ENCODE results near the gene DPYSL4. TPM values are rescaled to one million over a fixed set of nuclear protein-coding genes. Genes with fewer than 3 reads are reported as not detected.

The DPYSL4 gene
- total RNA-seq, 2 donors from 2014 or later, result 0.28 TPM; not detected in 1

DNA sequence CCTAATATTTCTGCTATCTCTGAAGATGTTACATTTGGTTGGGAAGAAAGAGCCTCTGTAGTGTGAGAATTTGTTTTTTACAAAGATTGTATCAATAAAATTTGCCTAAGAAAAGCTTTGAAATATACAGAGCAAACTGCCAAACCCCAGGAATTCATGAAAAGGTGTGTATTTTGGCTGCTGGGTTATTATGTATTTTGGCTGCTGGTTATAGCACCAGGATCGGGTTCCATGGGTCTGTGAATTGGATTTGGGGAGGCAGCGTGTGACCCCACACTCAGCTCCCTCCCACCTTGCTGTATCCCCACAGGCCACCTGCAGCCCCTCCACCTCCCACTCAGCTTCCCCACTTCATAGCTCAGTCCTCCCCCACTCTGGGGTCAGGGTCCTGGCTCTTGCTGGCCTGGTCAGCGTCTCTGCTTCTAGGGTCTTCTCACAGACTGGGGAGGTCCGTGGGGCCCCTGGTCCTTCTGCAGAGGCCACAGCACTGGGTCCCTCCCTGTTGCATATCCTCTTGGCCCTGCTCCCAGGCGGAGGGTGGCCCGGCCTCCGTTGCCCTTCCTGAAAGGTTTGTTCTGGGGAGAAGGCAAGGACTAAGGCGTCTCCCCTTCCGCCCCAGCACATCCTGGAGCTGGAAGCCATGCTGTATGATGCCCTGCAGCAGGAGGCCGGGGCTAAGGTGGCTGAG is 24.0 kb upstream of the DPYSL4 start:
- H3K27me3 ChIP-seq (replicated peaks; ENCODE audit: insufficient read depth), result no peaks in the 10 kb centered on the region
- no peaks in the 10 kb centered on the region for H3K36me3 ChIP-seq
- no peak for ATAC-seq (ENCODE audit: insufficient number of reproducible peaks, low FRiP score, low read depth)
- peaks cover 0 to 15% of the 10 kb centered on the region in 2 donors for H3K4me1 ChIP-seq (ENCODE audit: control insufficient read depth in 1 of 2, low read depth in 2 of 2)
- H3K27ac ChIP-seq, result no peak overlapping the region
- H3K4me3 ChIP-seq, result no peak overlapping the region
- no peaks in the 10 kb centered on the region for H3K9me3 ChIP-seq
- TF ChIP-seq, protein P1, sequence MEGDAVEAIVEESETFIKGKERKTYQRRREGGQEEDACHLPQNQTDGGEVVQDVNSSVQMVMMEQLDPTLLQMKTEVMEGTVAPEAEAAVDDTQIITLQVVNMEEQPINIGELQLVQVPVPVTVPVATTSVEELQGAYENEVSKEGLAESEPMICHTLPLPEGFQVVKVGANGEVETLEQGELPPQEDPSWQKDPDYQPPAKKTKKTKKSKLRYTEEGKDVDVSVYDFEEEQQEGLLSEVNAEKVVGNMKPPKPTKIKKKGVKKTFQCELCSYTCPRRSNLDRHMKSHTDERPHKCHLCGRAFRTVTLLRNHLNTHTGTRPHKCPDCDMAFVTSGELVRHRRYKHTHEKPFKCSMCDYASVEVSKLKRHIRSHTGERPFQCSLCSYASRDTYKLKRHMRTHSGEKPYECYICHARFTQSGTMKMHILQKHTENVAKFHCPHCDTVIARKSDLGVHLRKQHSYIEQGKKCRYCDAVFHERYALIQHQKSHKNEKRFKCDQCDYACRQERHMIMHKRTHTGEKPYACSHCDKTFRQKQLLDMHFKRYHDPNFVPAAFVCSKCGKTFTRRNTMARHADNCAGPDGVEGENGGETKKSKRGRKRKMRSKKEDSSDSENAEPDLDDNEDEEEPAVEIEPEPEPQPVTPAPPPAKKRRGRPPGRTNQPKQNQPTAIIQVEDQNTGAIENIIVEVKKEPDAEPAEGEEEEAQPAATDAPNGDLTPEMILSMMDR (IDR thresholded peaks at IDR 0.05), result no peak
- DNase-seq (ENCODE audit: low spot score), result no peak

DNA sequence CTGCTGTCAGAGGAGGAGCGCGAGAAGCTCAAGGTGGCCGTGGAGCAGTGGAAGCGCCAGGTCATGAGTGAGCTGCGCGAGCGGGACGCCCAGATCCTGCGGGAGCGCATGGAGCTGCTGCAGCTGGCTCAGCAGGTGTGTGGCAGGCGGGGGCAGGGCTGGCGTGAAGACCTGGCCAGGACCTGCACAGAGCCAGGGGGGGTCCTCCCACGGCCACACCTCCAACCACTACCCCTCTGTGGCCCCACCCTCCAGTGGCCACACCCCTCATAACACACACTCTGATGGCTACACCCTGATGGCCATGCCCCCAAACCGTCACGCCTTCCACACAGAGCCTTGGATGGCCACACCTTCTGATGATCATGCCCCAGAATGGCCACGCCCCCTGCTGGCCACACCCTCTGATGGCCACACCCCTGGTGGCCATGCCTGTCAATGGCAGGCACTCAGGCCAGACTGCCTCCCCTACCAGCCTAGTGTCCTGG is 23.4 kb upstream of the DPYSL4 start:
- Histone ChIP-seq H3K36me3 (no peaks in the 10 kb centered on the region), H3K27ac (no peak overlapping the region), H3K4me3 (no peak overlapping the region), H3K9me3 (no peaks in the 10 kb centered on the region), H3K4me1 (ENCODE audit: control insufficient read depth in 1 of 2, low read depth in 2 of 2) (peaks cover 0 to 15% of the 10 kb centered on the region in 2 donors), H3K27me3 (replicated peaks; ENCODE audit: insufficient read depth) (no peaks in the 10 kb centered on the region)
- TF ChIP-seq, protein P1 (IDR thresholded peaks at IDR 0.05), result no peak
- no peak for ATAC-seq (ENCODE audit: insufficient number of reproducible peaks, low FRiP score, low read depth)
- DNase-seq (ENCODE audit: low spot score), result no peak

DNA sequence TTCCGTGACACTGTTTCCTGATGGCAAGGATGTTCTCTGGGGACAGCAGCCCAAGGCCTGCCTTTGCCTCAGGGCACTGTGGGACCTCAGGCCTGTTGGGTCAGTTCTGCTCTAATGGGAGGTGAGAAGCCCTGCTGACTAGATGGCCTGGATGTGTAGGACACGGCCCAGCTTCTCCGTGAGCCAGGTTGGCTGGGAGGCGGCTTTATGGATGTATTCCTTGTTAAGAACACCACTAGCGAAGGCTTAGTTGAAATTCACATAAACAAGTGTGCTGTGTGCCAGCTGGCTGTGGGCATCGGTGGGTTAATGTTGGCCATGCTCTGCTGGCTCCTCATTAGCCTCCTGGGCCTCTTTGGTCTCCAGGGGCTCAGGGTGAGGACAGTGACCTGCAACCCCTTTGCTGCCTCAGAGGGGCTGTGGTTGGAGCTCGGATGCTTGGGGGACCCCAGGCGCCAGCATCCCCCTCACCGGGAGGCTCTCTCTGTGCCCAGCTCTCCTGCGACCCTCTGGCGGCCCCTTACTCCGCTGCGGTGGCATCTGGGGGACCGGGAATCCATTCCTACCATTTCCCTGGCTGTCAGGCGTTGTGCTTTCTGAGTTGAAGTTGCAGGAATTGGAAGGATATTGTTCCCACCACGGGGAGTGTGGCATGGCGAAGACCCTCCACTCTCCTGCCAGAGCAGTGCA is 22.8 kb upstream of the DPYSL4 start:
- H3K4me3 ChIP-seq, result no peak overlapping the region
- TF ChIP-seq, protein P1 (IDR thresholded peaks at IDR 0.05), result no peak
- no peaks in the 10 kb centered on the region for H3K9me3 ChIP-seq
- no peaks in the 10 kb centered on the region for H3K27me3 ChIP-seq (replicated peaks; ENCODE audit: insufficient read depth)
- H3K27ac ChIP-seq, result no peak overlapping the region
- H3K4me1 ChIP-seq (ENCODE audit: control insufficient read depth in 1 of 2, low read depth in 2 of 2), result peaks cover 0 to 15% of the 10 kb centered on the region in 2 donors
- no peak for ATAC-seq (ENCODE audit: insufficient number of reproducible peaks, low FRiP score, low read depth)
- no peak for DNase-seq (ENCODE audit: low spot score)
- H3K36me3 ChIP-seq, result no peaks in the 10 kb centered on the region

DNA sequence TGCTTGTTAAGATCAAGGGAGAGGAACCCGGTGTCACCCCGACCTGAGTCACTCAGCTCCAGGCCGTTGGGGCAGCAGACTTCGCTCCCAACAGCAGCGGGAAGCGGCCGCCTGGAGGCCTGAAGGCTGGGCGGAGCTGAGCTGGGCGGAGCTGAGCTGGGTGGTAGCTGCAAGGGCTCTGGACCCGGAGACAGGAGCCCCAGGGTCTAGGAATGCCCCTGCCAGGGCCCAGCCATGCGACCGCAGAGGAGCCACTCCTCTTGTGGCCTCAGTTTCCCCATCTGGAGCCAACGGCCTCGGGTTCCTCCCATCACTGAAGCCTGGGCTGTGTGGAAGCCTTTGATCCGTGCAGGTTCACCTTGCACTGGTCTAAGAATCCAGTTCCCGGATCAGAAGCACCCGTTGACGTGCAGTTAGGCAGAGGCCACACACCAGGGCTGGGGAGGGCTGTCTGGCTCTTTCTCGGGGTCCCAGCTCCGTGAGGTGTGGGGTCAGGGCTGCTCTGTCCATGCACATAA is 21.9 kb upstream of the DPYSL4 start:
- no peaks in the 10 kb centered on the region for H3K27me3 ChIP-seq (replicated peaks; ENCODE audit: insufficient read depth)
- no peak overlapping the region for H3K27ac ChIP-seq
- H3K4me3 ChIP-seq, result no peak overlapping the region
- H3K9me3 ChIP-seq, result no peaks in the 10 kb centered on the region
- H3K36me3 ChIP-seq, result no peaks in the 10 kb centered on the region
- peaks cover 0 to 15% of the 10 kb centered on the region in 2 donors for H3K4me1 ChIP-seq (ENCODE audit: control insufficient read depth in 1 of 2, low read depth in 2 of 2)
- DNase-seq (ENCODE audit: low spot score), result no peak
- TF ChIP-seq, protein P1 (IDR thresholded peaks at IDR 0.05), result no peak
- no peak for ATAC-seq (ENCODE audit: insufficient number of reproducible peaks, low FRiP score, low read depth)

DNA sequence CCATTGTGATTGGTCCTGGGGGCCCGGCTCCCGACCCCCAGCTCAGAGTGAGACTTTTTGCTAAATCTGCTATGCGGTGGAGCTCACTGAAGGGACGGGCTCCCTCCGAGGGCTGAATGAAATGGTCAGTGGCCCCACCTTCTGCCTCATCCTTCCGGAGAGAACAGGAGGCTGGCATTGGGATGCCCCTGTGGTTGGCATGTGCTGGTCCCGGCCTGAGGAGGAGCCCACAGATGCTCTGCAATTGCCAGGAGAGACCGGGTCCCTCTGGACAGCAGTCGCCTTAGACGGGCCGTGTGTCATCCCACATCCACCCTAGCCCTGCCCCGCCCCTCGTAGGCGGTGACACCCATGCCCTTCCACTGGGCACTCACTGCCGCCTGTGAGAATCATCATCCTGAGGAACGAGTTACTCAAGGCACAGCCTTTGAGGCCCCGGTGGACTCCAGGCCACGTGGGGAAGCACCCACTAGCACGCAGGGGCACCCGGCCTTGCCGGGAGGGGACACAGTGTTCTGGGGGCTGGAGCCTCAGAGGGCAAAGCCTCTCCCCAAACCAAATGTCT is 21.2 kb upstream of the DPYSL4 start:
- DNase-seq (ENCODE audit: low spot score) (no peak), ATAC-seq (ENCODE audit: insufficient number of reproducible peaks, low FRiP score, low read depth) (no peak)
- TF ChIP-seq, protein P1 (IDR thresholded peaks at IDR 0.05), result no peak
- Histone ChIP-seq H3K4me1 (ENCODE audit: control insufficient read depth in 1 of 2, low read depth in 2 of 2) (peaks cover 0 to 15% of the 10 kb centered on the region in 2 donors), H3K4me3 (no peak overlapping the region), H3K27ac (no peak overlapping the region), H3K27me3 (replicated peaks; ENCODE audit: insufficient read depth) (no peaks in the 10 kb centered on the region), H3K36me3 (no peaks in the 10 kb centered on the region), H3K9me3 (no peaks in the 10 kb centered on the region)
